K562 (cell line): ENCODE data around the gene NKAIN4. TPM values are rescaled to one million over a fixed set of nuclear protein-coding genes. Genes with fewer than 3 reads are reported as not detected.
A peak's percentile ranks its signal among the peaks of the same experiment; 100 is the strongest.

Experiments used
- BHLHE40 ChIP-seq: IDR thresholded peaks from 2 replicates; pipeline ENCODE4 v1.6.1; 2011; ENCODE audit warnings: low read length, improper control_type of control experiment
- BRD4 ChIP-seq: fragments of 200-600 bp; sonication (generic); IDR thresholded peaks from 2 replicates; pipeline ENCODE4 v1.6.1; 2017; ENCODE audit warnings: inconsistent platforms
- GABPA ChIP-seq: fragments of 200-800 bp; sonication (Bioruptor generic); conservative IDR thresholded peaks from 2 replicates; pipeline ENCODE4 v1.6.1; 2016; ENCODE audit warnings: low read depth, missing genetic modification characterization, missing compliant biosample characterization
- HDGF ChIP-seq: fragments of 450-650 bp; IDR thresholded peaks from 2 replicates; pipeline ENCODE4 v1.6.1; 2016
- KDM5B ChIP-seq: fragments of 200-600 bp; sonication (generic); IDR thresholded peaks from 2 replicates; pipeline ENCODE4 v1.6.1; 2012; ENCODE audit warnings: low read depth, mild to moderate bottlenecking, moderate library complexity, low read length, control low read depth, inconsistent platforms; ENCODE audit not compliant: insufficient replicate concordance
- KLF1 ChIP-seq: fragments of 450-650 bp; IDR thresholded peaks from 2 replicates; pipeline ENCODE4 v1.6.1; 2016; ENCODE audit warnings: missing genetic modification characterization, missing compliant biosample characterization
- MIER1 ChIP-seq: fragments of 450-650 bp; IDR thresholded peaks from 2 replicates; pipeline ENCODE4 v1.6.1; 2016; ENCODE audit warnings: antibody characterized with exemption, mild to moderate bottlenecking, low read depth
- PHF20 ChIP-seq: fragments of 450-650 bp; IDR thresholded peaks from 2 replicates; pipeline ENCODE4 v1.6.1; 2018; ENCODE audit not compliant: partially characterized antibody
- POLR2AphosphoS5 ChIP-seq: IDR thresholded peaks from 2 replicates; pipeline ENCODE4 v1.6.1; 2011; ENCODE audit warnings: mild to moderate bottlenecking, low read depth, low read length, moderate library complexity; ENCODE audit not compliant: control insufficient read depth, insufficient read depth
- RBM34 ChIP-seq: fragments of 200-400 bp; formaldehyde crosslinking; IDR thresholded peaks from 2 replicates; pipeline ENCODE4 v1.6.1; 2018; ENCODE audit warnings: low read length, borderline replicate concordance; ENCODE audit not compliant: insufficient read depth
- SMARCA4 ChIP-seq: fragments of 450-650 bp; IDR thresholded peaks from 2 replicates; pipeline ENCODE4 v1.6.1; 2016
- TRIM24 ChIP-seq, 2 experiments: fragments of 450-650 bp; IDR thresholded peaks; 2 replicates each; pipeline ENCODE4 v1.6.1; 2016
- ZBTB1 ChIP-seq: sonication (generic); formaldehyde crosslinking; IDR thresholded peaks from 2 replicates; pipeline ENCODE4 v1.8.1; 2023; ENCODE audit warnings: missing genetic modification reagents, low read depth, mild to moderate bottlenecking, borderline replicate concordance
- ZBTB7A ChIP-seq: IDR thresholded peaks from 2 replicates; pipeline ENCODE4 v1.6.1; 2011; ENCODE audit warnings: low read depth, mild to moderate bottlenecking, low read length, moderate library complexity, borderline replicate concordance; ENCODE audit not compliant: control insufficient read depth
- ZFP30 ChIP-seq: fragments of 250-450 bp; sonication (Bioruptor Pico); IDR thresholded peaks from 2 replicates; pipeline ENCODE4 v1.8.0; 2022; ENCODE audit warnings: moderate library complexity, mild to moderate bottlenecking, inconsistent platforms, borderline replicate concordance
- ZNF212 ChIP-seq: fragments of 450-650 bp; formaldehyde crosslinking; IDR thresholded peaks from 2 replicates; pipeline ENCODE4 v1.4.0; 2020; ENCODE audit warnings: mild to moderate bottlenecking
- ZNF384 ChIP-seq: IDR thresholded peaks from 2 replicates; pipeline ENCODE4 v1.6.1; 2012; ENCODE audit warnings: low read depth, low read length, improper control_type of control experiment
- ZNF57 ChIP-seq: fragments of 450-650 bp; formaldehyde crosslinking; IDR thresholded peaks from 2 replicates; pipeline ENCODE4 v1.4.0; 2020; ENCODE audit warnings: mild to moderate bottlenecking, moderate library complexity
- ZNF695 ChIP-seq: fragments of 450-650 bp; formaldehyde crosslinking; IDR thresholded peaks from 2 replicates; pipeline ENCODE4 v1.4.0; 2020; ENCODE audit warnings: mild to moderate bottlenecking, moderate library complexity
- ZNF79 ChIP-seq: fragments of 250-450 bp; sonication (Bioruptor Pico); IDR thresholded peaks from 2 replicates; pipeline ENCODE4 v1.4.0; 2020; ENCODE audit warnings: low read depth, mild to moderate bottlenecking, moderate library complexity
- polyA plus RNA-seq, 8 experiments: library from polyadenylated mRNA; depleted of rRNA in 4 of 8; stranded (reverse) in 5 of 8; unstranded in 3 of 8; fragments of >200 nt; fragmentation: Nextera tagmentation in 2 of 8; fragmentation: Illumina TruSeq in 1 of 8; extraction: Ambion mirVana in 2 of 8; extraction: Trizol in 1 of 8; gene quantifications; 2 replicates each; pipeline versions ENCODE4 v1.2.1 to v1.2.3, GENCODE V29; 2011 to 2014; ENCODE audit warnings: inconsistent platforms in 1 of 8, missing spikeins in 1 of 8
- total RNA-seq, 7 experiments: library from RNA; depleted of rRNA in 6 of 7; stranded (reverse); fragments of >200 nt in 6 of 7; fragmentation: Illumina TruSeq in 2 of 7; extraction: Trizol in 2 of 7; gene quantifications; 2 replicates each; pipeline versions ENCODE4 v1.2.1 to v1.2.3, GENCODE V29; 2011 to 2021; ENCODE audit warnings: low replicate concordance in 1 of 7
- TF ChIP-seq, protein P1 (sequence below): sonication (generic); formaldehyde crosslinking; IDR thresholded peaks from 2 replicates; pipeline ENCODE4 v1.8.0; 2022; ENCODE audit warnings: missing genetic modification reagents, mild to moderate bottlenecking, moderate library complexity, borderline replicate concordance
- TF ChIP-seq, protein P2 (sequence below): fragments of 200-800 bp; sonication (Bioruptor generic); IDR thresholded peaks from 2 replicates; pipeline ENCODE4 v1.6.1; 2017; ENCODE audit warnings: missing genetic modification characterization, missing compliant biosample characterization
- TF ChIP-seq, protein P3 (sequence below), 2 experiments: fragments of 450-650 bp; conservative IDR thresholded peaks; 2 replicates each; pipeline ENCODE4 v1.6.1; 2017; ENCODE audit warnings: mild to moderate bottlenecking in 2 of 2, moderate library complexity in 2 of 2
- TF ChIP-seq, protein P4 (sequence below), 2 experiments: fragments of 450-650 bp in 1 of 2; sonication (generic) in 1 of 2; formaldehyde crosslinking in 1 of 2; IDR thresholded peaks in 1 of 2; conservative IDR thresholded peaks in 1 of 2; 2 replicates each; pipeline versions ENCODE4 v1.6.1 to v1.8.1; 2016 to 2023; ENCODE audit warnings: mild to moderate bottlenecking in 2 of 2, moderate library complexity in 2 of 2, inconsistent platforms in 1 of 2, missing genetic modification reagents in 1 of 2

The NKAIN4 gene
- total and polyA plus RNA-seq, 9 of the 15 experiments (the other 6 are each of a cell fraction or from before 2014, with no cell fraction given): not detected

DNA sequence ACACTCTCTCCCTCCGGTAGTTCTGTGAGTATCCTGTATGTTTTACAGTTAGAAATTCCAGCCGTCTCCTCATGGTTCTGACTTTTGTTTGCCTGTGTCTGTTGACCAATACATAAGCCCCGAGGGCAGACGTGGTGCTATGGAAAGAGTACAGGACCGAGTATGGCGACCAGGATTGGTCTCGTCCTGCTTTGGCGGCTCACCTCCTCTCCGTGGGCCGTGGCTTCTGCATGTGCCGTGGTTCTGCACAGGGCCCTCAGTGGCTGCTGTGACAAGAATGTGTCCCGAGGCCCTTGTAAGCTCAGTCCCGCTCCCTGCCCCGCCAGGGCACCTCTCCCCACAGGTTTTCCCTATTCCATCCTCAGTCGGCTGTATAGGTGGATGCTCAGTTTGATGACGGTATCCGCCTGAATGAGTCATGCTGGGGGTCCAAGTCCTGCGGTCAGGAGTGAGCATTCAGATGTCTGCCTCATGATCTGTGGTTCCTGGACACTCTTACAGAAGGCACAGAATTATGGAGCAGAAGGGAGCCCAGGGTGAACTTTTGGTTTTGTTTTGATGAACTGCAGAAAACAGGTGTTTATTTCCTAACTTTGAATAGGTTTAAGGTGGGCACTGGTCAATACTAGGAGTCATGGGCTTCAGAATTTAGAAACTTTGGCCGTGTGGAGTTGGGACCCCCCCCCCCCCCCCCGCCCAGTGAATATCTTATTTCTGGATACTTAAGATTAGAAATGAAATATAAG is 19.5 kb upstream of the NKAIN4 start (continued):
- TF ChIP-seq HDGF (no peak), SMARCA4 (peak; percentile 16; the same call in 1 of the 2 replicates), ZNF212 (no peak), KLF1 (tag) (no peak), MIER1 (no peak), BHLHE40 (0 out of 2 replicates have a peak, but pooled peaks have one; percentile 12), BRD4 (0 out of 2 replicates have a peak, but pooled peaks have one; percentile 47), ZNF695 (CRISPR knock-in tag) (no peak), ZNF79 (CRISPR knock-in tag) (no peak), ZFP30 (CRISPR knock-in tag) (no peak), ZBTB1 (no peak), RBM34 (no peak), GABPA (no peak), POLR2AphosphoS5 (peak; percentile 32; the same call in 1 of the 2 replicates), TRIM24 (IDR thresholded peaks at IDR 0.05) (no peak), ZBTB7A (peak; percentile 85), ZNF384 (no peak), KDM5B (peak; percentile 54), PHF20 (no peak), ZNF57 (CRISPR knock-in tag) (no peak)
- TF ChIP-seq, protein P1, sequence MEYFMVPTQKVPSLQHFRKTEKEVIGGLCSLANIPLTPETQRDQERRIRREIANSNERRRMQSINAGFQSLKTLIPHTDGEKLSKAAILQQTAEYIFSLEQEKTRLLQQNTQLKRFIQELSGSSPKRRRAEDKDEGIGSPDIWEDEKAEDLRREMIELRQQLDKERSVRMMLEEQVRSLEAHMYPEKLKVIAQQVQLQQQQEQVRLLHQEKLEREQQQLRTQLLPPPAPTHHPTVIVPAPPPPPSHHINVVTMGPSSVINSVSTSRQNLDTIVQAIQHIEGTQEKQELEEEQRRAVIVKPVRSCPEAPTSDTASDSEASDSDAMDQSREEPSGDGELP (CRISPR knock-in tag): no peak
- TF ChIP-seq, protein P2, sequence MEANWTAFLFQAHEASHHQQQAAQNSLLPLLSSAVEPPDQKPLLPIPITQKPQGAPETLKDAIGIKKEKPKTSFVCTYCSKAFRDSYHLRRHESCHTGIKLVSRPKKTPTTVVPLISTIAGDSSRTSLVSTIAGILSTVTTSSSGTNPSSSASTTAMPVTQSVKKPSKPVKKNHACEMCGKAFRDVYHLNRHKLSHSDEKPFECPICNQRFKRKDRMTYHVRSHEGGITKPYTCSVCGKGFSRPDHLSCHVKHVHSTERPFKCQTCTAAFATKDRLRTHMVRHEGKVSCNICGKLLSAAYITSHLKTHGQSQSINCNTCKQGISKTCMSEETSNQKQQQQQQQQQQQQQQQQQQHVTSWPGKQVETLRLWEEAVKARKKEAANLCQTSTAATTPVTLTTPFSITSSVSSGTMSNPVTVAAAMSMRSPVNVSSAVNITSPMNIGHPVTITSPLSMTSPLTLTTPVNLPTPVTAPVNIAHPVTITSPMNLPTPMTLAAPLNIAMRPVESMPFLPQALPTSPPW: 0 out of 2 replicates have a peak, but pooled peaks have one; percentile 18
- TF ChIP-seq, protein P3, sequence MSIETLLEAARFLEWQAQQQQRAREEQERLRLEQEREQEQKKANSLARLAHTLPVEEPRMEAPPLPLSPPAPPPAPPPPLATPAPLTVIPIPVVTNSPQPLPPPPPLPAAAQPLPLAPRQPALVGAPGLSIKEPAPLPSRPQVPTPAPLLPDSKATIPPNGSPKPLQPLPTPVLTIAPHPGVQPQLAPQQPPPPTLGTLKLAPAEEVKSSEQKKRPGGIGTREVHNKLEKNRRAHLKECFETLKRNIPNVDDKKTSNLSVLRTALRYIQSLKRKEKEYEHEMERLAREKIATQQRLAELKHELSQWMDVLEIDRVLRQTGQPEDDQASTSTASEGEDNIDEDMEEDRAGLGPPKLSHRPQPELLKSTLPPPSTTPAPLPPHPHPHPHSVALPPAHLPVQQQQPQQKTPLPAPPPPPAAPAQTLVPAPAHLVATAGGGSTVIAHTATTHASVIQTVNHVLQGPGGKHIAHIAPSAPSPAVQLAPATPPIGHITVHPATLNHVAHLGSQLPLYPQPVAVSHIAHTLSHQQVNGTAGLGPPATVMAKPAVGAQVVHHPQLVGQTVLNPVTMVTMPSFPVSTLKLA (conservative IDR thresholded peaks at IDR 0.05): 0 out of 4 replicates have a peak, but pooled peaks of 1 of the 2 experiments have one; percentile 27
- TF ChIP-seq, protein P4, sequence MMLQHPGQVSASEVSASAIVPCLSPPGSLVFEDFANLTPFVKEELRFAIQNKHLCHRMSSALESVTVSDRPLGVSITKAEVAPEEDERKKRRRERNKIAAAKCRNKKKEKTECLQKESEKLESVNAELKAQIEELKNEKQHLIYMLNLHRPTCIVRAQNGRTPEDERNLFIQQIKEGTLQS (IDR thresholded peaks at IDR 0.05): peak; percentile 93
- TF ChIP-seq, protein P4 (CRISPR knock-in tag; conservative IDR thresholded peaks at IDR 0.05): no peak
